Breast epithelium (tissue), 3 donors: ENCODE measurements around the gene THRA.

ENCODE experiments used
- POLR2A ChIP-seq: fragments of 450-650 bp; IDR thresholded peaks from one replicate; pipeline ENCODE4 v1.6.1; 2016; ENCODE audit warnings: antibody characterized with exemption, mild to moderate bottlenecking, moderate library complexity
- TF ChIP-seq, protein P1 (sequence below), 3 donors: fragments of 450-650 bp; IDR thresholded peaks; one replicate each; pipeline ENCODE4 v1.5.1; 2016 to 2017; ENCODE audit warnings: antibody characterized with exemption in 3 of 3, mild to moderate bottlenecking in 3 of 3, moderate library complexity in 3 of 3

DNA sequence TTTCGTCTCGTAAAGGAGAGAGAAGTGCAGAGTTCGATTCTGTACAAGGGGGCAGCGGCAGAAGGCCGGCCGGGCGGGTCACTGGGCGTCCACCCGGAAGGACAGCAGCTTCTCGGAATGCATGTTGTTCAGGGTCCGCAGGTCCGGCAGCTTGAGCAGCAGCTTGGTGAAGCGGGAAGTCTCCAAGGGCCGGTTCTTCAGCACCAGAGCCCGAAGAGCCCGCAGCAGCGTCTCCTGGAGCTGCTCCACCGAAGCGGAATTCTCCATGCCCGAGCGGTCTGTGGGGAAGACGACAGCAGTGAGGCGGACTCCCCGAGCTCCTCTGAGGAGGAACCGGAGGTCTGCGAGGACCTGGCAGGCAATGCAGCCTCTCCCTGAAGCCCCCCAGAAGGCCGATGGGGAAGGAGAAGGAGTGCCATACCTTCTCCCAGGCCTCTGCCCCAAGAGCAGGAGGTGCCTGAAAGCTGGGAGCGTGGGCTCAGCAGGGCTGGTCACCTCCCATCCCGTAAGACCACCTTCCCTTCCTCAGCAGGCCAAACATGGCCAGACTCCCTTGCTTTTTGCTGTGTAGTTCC, 30.3 kb downstream of the THRA start:
- TF ChIP-seq, protein P1, sequence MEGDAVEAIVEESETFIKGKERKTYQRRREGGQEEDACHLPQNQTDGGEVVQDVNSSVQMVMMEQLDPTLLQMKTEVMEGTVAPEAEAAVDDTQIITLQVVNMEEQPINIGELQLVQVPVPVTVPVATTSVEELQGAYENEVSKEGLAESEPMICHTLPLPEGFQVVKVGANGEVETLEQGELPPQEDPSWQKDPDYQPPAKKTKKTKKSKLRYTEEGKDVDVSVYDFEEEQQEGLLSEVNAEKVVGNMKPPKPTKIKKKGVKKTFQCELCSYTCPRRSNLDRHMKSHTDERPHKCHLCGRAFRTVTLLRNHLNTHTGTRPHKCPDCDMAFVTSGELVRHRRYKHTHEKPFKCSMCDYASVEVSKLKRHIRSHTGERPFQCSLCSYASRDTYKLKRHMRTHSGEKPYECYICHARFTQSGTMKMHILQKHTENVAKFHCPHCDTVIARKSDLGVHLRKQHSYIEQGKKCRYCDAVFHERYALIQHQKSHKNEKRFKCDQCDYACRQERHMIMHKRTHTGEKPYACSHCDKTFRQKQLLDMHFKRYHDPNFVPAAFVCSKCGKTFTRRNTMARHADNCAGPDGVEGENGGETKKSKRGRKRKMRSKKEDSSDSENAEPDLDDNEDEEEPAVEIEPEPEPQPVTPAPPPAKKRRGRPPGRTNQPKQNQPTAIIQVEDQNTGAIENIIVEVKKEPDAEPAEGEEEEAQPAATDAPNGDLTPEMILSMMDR (IDR thresholded peaks at IDR 0.05), result no peak
- no peak for TF ChIP-seq POLR2A
